Hepatocyte (in vitro differentiated cells): Measurements from ENCODE around the gene PRDM7. TPM values are rescaled to one million over a fixed set of nuclear protein-coding genes. Genes with fewer than 3 reads are reported as not detected.

Experiments used
- DNase-seq: peaks from one replicate; pipeline ENCODE4 v3.0.0-alpha.2; 2016; ENCODE audit warnings: low spot score
- H2AFZ ChIP-seq: fragments of 200-600 bp; sonication (generic); 2 replicates; pipeline ENCODE4 v1.6.0; 2016; ENCODE audit warnings: antibody characterized with exemption, mild to moderate bottlenecking
- H3K27ac ChIP-seq: fragments of 200-600 bp; sonication (generic); 2 replicates; pipeline ENCODE4 v1.5.1; 2016; ENCODE audit warnings: mild to moderate bottlenecking
- H3K27me3 ChIP-seq: fragments of 200-600 bp; sonication (generic); 2 replicates; pipeline ENCODE4 v1.6.1; 2016
- H3K36me3 ChIP-seq: fragments of 200-600 bp; sonication (generic); replicated peaks from 2 replicates; pipeline ENCODE4 v1.5.1; 2016; ENCODE audit warnings: low read depth; ENCODE audit not compliant: insufficient read depth
- H3K4me1 ChIP-seq: fragments of 200-600 bp; sonication (generic); 2 replicates; pipeline ENCODE4 v1.5.1; 2016; ENCODE audit warnings: mild to moderate bottlenecking, moderate library complexity; ENCODE audit not compliant: insufficient read depth
- H3K4me2 ChIP-seq: fragments of 200-600 bp; sonication (generic); 2 replicates; pipeline ENCODE4 v1.6.0; 2016
- H3K4me3 ChIP-seq: fragments of 200-600 bp; sonication (generic); 2 replicates; pipeline ENCODE4 v1.5.1; 2016; ENCODE audit warnings: mild to moderate bottlenecking
- H3K79me2 ChIP-seq: fragments of 200-600 bp; sonication (generic); 2 replicates; pipeline ENCODE4 v1.6.0; 2017; ENCODE audit warnings: mild to moderate bottlenecking
- H3K9me2 ChIP-seq: fragments of 200-600 bp; sonication (generic); replicated peaks from 2 replicates; pipeline ENCODE4 v1.6.0; 2017; ENCODE audit warnings: mild to moderate bottlenecking; ENCODE audit not compliant: insufficient read depth
- H3K9me3 ChIP-seq: fragments of 200-600 bp; sonication (generic); 2 replicates; pipeline ENCODE4 v1.5.1; 2016; ENCODE audit warnings: low read depth, mild to moderate bottlenecking
- H4K20me1 ChIP-seq: fragments of 200-600 bp; sonication (generic); 2 replicates; pipeline ENCODE4 v1.6.0; 2016; ENCODE audit warnings: mild to moderate bottlenecking; ENCODE audit not compliant: insufficient read depth, poor library complexity, severe bottlenecking
- EZH2 ChIP-seq: fragments of 200-600 bp; sonication (generic); IDR thresholded peaks from 2 replicates; pipeline ENCODE4 v1.6.1; 2016; ENCODE audit warnings: antibody characterized with exemption, mild to moderate bottlenecking, borderline replicate concordance
- EZH2phosphoT487 ChIP-seq: fragments of 200-600 bp; sonication (generic); IDR thresholded peaks from one replicate; pipeline ENCODE4 v1.6.1; 2018; ENCODE audit warnings: antibody characterized with exemption, mild to moderate bottlenecking, low read depth, moderate library complexity; ENCODE audit not compliant: unreplicated experiment, severe bottlenecking
- WGBS: methylation state at CpG from one replicate; pipeline ENCODE4 v1.1.6; 2016; ENCODE audit warnings: low lambda C conversion rate; ENCODE audit errors: missing lambda C conversion rate; 5-methylcytosine and 5-hydroxymethylcytosine counted together
- polyA plus RNA-seq: library from polyadenylated mRNA; unstranded; fragments of >200 nt; fragmentation: Nextera tagmentation; extraction: Ambion mirVana; gene quantifications from 2 replicates; pipeline ENCODE4 v1.2.1, GENCODE V29; 2016
- total RNA-seq: library from RNA; depleted of rRNA; stranded (reverse); fragments of >200 nt; gene quantifications from 2 replicates; pipeline ENCODE4 v1.2.3, GENCODE V29; 2014
- TF ChIP-seq, protein P1 (sequence below): fragments of 200-600 bp; sonication (generic); IDR thresholded peaks from 2 replicates; pipeline ENCODE4 v1.5.1; 2016; ENCODE audit warnings: antibody characterized with exemption, mild to moderate bottlenecking; ENCODE audit not compliant: poor library complexity

PRDM7 gene
- total and polyA plus RNA-seq, 2 experiments from 2014 or later, result not detected

DNA sequence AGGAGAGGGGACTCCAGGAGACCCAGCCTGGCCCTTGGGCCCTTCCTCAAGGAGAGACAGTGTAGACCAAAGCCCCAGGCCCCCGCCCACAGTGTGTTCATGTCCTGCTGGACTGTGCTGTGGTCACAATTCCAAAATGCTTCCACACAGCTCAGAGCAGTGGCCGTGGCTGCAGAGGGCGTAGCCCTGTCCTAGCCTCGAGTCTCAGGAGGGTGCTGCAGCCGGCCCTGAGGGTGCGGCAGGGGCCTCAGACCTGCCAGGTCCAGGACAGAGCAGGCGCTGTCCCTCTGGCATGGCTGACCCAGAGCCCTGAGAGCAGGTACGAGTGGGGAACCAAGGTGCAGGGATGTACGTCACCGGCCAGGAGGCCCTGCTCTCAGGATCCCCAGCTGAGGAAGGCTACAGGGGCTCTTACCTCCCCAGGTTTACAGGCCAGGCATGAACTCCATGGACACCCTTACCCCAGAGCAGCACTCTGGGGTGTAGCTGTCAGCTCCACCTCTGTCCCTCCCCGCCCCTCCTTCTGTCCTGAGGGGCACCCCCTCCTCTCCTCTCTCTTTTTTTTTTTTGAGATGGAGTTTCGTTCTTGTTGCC is 65.1 kb downstream of the PRDM7 start:
- Histone ChIP-seq H2AFZ (no peak overlapping the region), H3K4me2 (no peak overlapping the region), H3K27me3 (no peaks in the 10 kb centered on the region), H3K9me3 (no peaks in the 10 kb centered on the region), H3K27ac (no peak overlapping the region), H4K20me1 (no peaks in the 10 kb centered on the region), H3K79me2 (no peaks in the 10 kb centered on the region), H3K4me3 (no peak overlapping the region), H3K4me1 (no peaks in the 10 kb centered on the region), H3K9me2 (no peaks in the 10 kb centered on the region), H3K36me3 (no peaks in the 10 kb centered on the region)
- WGBS, result 88% methylated on average over 10 of the region's 12 CpGs
- TF ChIP-seq EZH2, result no peak
- TF ChIP-seq EZH2phosphoT487, result no peak
- TF ChIP-seq, protein P1, sequence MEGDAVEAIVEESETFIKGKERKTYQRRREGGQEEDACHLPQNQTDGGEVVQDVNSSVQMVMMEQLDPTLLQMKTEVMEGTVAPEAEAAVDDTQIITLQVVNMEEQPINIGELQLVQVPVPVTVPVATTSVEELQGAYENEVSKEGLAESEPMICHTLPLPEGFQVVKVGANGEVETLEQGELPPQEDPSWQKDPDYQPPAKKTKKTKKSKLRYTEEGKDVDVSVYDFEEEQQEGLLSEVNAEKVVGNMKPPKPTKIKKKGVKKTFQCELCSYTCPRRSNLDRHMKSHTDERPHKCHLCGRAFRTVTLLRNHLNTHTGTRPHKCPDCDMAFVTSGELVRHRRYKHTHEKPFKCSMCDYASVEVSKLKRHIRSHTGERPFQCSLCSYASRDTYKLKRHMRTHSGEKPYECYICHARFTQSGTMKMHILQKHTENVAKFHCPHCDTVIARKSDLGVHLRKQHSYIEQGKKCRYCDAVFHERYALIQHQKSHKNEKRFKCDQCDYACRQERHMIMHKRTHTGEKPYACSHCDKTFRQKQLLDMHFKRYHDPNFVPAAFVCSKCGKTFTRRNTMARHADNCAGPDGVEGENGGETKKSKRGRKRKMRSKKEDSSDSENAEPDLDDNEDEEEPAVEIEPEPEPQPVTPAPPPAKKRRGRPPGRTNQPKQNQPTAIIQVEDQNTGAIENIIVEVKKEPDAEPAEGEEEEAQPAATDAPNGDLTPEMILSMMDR, result no peak
- no peak for DNase-seq

DNA sequence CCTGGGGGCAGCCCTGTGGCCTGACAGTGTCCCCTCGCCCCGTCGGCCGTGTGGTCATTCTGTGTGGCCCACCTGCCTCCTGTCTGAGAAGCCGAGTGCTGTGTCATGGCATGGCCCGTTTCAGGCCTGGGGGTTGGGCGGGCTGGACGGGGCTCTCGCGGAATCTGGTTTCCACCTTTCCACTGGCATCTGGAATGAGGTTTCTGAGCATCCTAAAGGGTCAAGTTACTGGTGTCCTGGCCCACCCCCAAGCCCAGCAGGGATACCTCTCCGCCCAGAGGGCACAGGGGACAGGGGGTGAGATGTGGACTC is 65.7 kb downstream of the PRDM7 start:
- no peaks in the 10 kb centered on the region for H3K4me1 ChIP-seq
- H3K27ac ChIP-seq, result no peak overlapping the region
- no peak for DNase-seq
- 88% methylated on average over 11 of the region's 11 CpGs for WGBS
- no peak for TF ChIP-seq EZH2
- TF ChIP-seq, protein P1, result no peak
- no peak for TF ChIP-seq EZH2phosphoT487
- H3K4me3 ChIP-seq, result no peak overlapping the region
- H3K27me3 ChIP-seq, result no peaks in the 10 kb centered on the region
- H4K20me1 ChIP-seq, result no peaks in the 10 kb centered on the region
- no peaks in the 10 kb centered on the region for H3K79me2 ChIP-seq
- H3K4me2 ChIP-seq, result no peak overlapping the region
- H3K9me3 ChIP-seq, result no peaks in the 10 kb centered on the region
- no peak overlapping the region for H2AFZ ChIP-seq
- no peaks in the 10 kb centered on the region for H3K36me3 ChIP-seq
- H3K9me2 ChIP-seq, result no peaks in the 10 kb centered on the region

DNA sequence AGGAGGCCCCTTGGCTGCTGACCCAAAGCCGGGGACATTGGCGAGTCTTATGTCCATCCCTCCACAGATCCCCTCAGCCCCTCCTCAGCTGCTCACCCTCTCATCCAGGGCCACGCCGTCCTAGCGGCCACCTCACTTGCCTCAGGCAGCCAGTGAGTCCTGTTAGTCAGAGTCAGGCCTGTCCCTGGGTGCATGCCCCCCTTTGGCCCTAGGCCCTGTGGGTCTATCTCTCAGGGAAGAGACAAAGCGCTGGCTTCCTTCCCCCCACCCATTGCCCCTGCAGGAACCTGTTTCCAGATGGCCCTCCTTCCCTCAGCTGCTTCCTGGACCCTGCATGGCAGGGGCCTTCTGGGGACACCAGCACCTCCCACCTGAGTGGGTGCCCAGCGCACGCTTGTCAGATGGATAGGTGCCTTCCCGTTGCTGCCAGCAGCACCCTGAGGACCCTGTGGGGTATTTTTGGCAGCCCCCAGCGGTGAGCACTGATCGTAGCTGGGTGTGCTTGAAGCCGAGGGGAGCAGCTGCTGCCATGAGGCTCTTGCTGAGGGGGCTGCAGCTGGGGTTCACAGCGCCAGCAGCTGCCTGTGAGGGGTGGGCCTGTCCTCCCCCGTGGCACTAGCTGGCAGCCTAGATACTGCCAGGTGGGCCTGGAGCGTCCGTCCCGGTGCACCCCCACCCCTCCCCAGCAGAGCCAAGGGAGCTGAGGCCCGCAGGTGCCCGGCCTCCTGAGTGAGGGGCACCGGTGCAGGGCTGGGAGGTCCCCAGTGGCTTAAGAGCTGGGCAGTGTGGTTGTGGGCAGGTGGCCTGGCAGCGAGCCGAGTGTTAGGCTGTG is 66.2 kb downstream of the PRDM7 start:
- Histone ChIP-seq H4K20me1 (no peaks in the 10 kb centered on the region), H3K4me2 (no peak overlapping the region), H3K27me3 (no peaks in the 10 kb centered on the region), H3K4me1 (no peaks in the 10 kb centered on the region), H3K79me2 (no peaks in the 10 kb centered on the region), H3K36me3 (no peaks in the 10 kb centered on the region), H3K9me3 (no peaks in the 10 kb centered on the region), H3K27ac (no peak overlapping the region), H3K9me2 (no peaks in the 10 kb centered on the region), H3K4me3 (no peak overlapping the region), H2AFZ (no peak overlapping the region)
- DNase-seq, result no peak
- TF ChIP-seq EZH2, result no peak
- TF ChIP-seq EZH2phosphoT487, result no peak
- TF ChIP-seq, protein P1, result no peak
- WGBS, result 94% methylated on average over 22 of the region's 22 CpGs
